Panc1 (cell line): ENCODE data around the gene CDCA4.

ENCODE experiments used
- POLR2AphosphoS5 ChIP-seq: IDR thresholded peaks from 2 replicates; pipeline ENCODE4 v1.6.1; 2012; ENCODE audit warnings: mild to moderate bottlenecking, low read depth, low read length, moderate library complexity
- TCF7L2 ChIP-seq: IDR thresholded peaks from 2 replicates; pipeline ENCODE4 v1.6.1; 2011; ENCODE audit warnings: mild to moderate bottlenecking, low read depth, low read length, inconsistent platforms
- TF ChIP-seq, protein P1 (sequence below): fragments of 450-650 bp; IDR thresholded peaks from 2 replicates; pipeline ENCODE4 v1.5.1; 2017; ENCODE audit warnings: mild to moderate bottlenecking
- TF ChIP-seq, protein P2 (sequence below), 2 experiments: IDR thresholded peaks; 2 replicates each; pipeline ENCODE4 v1.6.1; 2011 to 2012; ENCODE audit warnings: low read depth in 2 of 2, control low read depth in 1 of 2, low read length in 1 of 2, mild to moderate bottlenecking in 1 of 2, moderate library complexity in 1 of 2; ENCODE audit not compliant: insufficient read depth in 1 of 2

DNA sequence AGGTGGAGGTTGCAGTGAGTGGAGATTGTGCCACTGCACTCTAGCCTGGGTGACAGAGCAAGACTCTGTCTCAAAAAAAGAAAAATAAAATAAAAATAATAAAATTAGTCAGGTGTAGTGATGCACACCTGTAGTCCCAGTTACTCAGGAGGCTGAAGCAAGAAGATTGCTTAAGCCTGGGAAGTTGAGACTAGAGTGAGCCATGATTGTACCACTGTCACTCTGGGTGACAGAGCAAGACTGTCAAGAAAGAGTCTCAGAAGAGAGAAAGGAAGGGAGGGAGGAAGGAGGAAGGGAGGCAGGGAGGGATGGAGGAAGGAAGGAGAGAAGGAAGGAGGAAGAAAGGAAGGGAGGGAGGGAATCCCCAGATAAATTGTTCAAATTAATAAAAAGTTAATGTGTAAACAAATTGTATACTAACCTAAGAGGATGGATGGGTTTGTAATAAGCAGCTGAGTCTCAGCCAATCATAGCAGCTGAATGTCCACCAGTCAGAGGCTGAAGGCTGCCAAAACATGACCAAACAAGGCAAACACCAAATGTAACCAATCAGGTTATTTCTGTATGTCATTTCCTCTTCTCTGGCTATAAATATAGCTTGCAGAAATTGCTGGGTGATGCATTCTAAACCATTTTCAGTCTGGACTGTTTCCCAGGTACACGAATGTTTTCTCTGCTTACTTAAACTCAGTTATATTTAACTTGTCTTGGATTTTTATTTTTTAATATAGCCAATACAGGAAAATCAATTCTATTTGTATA, 6.1 kb upstream of the CDCA4 start:
- TF ChIP-seq, protein P1, sequence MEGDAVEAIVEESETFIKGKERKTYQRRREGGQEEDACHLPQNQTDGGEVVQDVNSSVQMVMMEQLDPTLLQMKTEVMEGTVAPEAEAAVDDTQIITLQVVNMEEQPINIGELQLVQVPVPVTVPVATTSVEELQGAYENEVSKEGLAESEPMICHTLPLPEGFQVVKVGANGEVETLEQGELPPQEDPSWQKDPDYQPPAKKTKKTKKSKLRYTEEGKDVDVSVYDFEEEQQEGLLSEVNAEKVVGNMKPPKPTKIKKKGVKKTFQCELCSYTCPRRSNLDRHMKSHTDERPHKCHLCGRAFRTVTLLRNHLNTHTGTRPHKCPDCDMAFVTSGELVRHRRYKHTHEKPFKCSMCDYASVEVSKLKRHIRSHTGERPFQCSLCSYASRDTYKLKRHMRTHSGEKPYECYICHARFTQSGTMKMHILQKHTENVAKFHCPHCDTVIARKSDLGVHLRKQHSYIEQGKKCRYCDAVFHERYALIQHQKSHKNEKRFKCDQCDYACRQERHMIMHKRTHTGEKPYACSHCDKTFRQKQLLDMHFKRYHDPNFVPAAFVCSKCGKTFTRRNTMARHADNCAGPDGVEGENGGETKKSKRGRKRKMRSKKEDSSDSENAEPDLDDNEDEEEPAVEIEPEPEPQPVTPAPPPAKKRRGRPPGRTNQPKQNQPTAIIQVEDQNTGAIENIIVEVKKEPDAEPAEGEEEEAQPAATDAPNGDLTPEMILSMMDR, result no peak
- TF ChIP-seq, protein P2, sequence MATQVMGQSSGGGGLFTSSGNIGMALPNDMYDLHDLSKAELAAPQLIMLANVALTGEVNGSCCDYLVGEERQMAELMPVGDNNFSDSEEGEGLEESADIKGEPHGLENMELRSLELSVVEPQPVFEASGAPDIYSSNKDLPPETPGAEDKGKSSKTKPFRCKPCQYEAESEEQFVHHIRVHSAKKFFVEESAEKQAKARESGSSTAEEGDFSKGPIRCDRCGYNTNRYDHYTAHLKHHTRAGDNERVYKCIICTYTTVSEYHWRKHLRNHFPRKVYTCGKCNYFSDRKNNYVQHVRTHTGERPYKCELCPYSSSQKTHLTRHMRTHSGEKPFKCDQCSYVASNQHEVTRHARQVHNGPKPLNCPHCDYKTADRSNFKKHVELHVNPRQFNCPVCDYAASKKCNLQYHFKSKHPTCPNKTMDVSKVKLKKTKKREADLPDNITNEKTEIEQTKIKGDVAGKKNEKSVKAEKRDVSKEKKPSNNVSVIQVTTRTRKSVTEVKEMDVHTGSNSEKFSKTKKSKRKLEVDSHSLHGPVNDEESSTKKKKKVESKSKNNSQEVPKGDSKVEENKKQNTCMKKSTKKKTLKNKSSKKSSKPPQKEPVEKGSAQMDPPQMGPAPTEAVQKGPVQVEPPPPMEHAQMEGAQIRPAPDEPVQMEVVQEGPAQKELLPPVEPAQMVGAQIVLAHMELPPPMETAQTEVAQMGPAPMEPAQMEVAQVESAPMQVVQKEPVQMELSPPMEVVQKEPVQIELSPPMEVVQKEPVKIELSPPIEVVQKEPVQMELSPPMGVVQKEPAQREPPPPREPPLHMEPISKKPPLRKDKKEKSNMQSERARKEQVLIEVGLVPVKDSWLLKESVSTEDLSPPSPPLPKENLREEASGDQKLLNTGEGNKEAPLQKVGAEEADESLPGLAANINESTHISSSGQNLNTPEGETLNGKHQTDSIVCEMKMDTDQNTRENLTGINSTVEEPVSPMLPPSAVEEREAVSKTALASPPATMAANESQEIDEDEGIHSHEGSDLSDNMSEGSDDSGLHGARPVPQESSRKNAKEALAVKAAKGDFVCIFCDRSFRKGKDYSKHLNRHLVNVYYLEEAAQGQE (IDR thresholded peaks at IDR 0.05; ENCODE audit: insufficient read depth in 1 of 2, low read depth in 2 of 2, low read length in 1 of 2), result no peak
- TF ChIP-seq TCF7L2, result no peak
- no peak for TF ChIP-seq POLR2AphosphoS5
